ENCODE data around the gene TMEM179B. TPM values are rescaled to one million over a fixed set of nuclear protein-coding genes. Genes with fewer than 3 reads are reported as not detected.
A peak's percentile ranks its signal among the peaks of the same experiment; 100 is the strongest.
"Not testable (repeated sequence)": the region's sequence is repeated elsewhere in the genome, so short reads cannot be mapped to it uniquely, and the experiment has no call there.

TMEM179B gene
- total RNA-seq, 1 donor from 2014 or later = 28.2 TPM

DNA sequence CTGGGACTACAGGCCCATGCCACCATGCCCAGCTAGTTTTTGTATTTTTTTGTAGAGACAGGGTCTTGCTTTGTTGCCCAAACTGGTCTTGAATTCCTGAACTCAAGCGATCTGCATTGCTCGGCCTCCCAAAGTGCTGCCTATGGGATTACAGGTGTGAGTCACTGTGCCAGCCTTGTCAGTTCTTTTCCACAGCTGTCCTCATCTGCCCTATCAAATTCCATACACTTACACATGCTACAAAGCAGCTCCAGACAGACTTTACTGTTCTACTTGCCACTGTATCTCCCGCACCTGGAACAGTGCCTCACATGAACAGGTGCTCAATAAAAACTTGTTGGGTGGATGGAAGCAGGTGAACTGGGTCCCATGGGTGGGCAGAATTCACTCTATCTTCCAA is 36.5 kb downstream of the TMEM179B start:
- H3K36me3 Mint-ChIP-seq (ENCODE audit: unreplicated experiment) = no peaks in the 10 kb centered on the region

DNA sequence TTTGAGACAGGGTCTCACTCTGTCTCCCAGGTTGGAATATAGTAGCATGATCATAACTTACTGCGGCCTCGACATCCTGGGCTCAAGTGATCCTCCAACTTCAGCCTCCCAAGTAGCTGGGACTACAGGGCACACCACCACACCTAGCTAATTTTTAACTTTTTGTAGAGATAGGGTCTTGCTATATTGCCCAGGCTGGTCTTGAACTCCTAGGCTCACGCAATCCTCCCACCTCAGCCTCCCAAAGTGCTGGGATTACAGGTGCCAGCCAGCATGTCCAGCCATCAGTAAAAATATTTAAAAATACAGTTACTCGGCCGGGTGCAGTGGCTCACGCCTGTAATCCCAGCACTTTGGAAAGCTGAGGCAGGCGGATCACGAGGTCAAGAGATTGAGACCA is 40.9 kb downstream of the TMEM179B start:
- H3K27me3 Mint-ChIP-seq (ENCODE audit: unreplicated experiment); H3K4me1 Mint-ChIP-seq (ENCODE audit: low read depth, unreplicated experiment); H3K4me3 Mint-ChIP-seq (ENCODE audit: unreplicated experiment); H3K36me3 Mint-ChIP-seq (ENCODE audit: unreplicated experiment); H3K9me3 Mint-ChIP-seq (ENCODE audit: unreplicated experiment); DNase-seq; H3K27ac Mint-ChIP-seq (ENCODE audit: unreplicated experiment): not testable (repeated sequence)

More for the DNA sequence above, 36.5 kb downstream of the TMEM179B start:
- Mint-ChIP-seq H3K4me3 (ENCODE audit: unreplicated experiment) (no peak overlapping the region), H3K27me3 (ENCODE audit: unreplicated experiment) (peaks cover 2% of the 10 kb centered on the region), H3K27ac (ENCODE audit: unreplicated experiment) (no peak overlapping the region), H3K9me3 (ENCODE audit: unreplicated experiment) (no peaks in the 10 kb centered on the region), H3K4me1 (ENCODE audit: low read depth, unreplicated experiment) (no peaks in the 10 kb centered on the region)
- no peak for DNase-seq
- TF ChIP-seq, protein P1, sequence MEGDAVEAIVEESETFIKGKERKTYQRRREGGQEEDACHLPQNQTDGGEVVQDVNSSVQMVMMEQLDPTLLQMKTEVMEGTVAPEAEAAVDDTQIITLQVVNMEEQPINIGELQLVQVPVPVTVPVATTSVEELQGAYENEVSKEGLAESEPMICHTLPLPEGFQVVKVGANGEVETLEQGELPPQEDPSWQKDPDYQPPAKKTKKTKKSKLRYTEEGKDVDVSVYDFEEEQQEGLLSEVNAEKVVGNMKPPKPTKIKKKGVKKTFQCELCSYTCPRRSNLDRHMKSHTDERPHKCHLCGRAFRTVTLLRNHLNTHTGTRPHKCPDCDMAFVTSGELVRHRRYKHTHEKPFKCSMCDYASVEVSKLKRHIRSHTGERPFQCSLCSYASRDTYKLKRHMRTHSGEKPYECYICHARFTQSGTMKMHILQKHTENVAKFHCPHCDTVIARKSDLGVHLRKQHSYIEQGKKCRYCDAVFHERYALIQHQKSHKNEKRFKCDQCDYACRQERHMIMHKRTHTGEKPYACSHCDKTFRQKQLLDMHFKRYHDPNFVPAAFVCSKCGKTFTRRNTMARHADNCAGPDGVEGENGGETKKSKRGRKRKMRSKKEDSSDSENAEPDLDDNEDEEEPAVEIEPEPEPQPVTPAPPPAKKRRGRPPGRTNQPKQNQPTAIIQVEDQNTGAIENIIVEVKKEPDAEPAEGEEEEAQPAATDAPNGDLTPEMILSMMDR (IDR thresholded peaks at IDR 0.05; ENCODE audit: partially characterized antibody, unreplicated experiment) = no peak

DNA sequence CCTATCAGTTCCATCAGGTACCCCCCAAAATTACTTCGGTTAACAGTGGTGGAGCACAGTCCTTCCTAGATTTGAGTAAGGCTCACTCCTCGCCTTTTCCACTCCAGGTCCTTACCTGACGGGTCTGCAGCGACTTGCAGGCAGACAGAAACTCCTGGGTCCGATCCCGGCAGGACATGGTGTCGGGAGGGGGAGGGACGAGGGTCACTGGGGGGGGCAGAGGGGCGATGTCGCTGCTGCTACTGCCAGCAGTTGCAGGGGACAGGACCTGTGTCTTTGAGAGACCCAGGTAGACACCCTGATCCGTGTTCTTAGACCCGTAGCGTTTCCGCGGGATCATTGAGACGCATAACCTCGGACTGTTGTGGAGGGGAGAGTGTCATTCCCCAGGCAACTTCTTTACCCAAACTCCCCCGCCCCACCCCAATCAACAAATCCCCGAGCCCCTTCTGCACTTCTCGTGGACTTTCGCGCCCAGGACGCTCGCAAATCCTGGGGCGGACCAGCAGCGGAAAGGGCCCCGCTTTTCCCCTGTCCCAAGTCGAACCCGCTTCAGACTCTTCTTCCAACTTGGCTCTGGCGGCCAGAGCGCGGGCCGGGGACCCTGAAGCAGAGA is 43.8 kb downstream of the TMEM179B start:
- TF ChIP-seq, protein P1 (IDR thresholded peaks at IDR 0.05; ENCODE audit: partially characterized antibody, unreplicated experiment) = no peak
- H3K4me1 Mint-ChIP-seq (ENCODE audit: low read depth, unreplicated experiment) = no peaks in the 10 kb centered on the region
- DNase-seq = no peak
- peaks cover 7% of the 10 kb centered on the region for H3K27me3 Mint-ChIP-seq (ENCODE audit: unreplicated experiment)
- H3K27ac Mint-ChIP-seq (ENCODE audit: unreplicated experiment) = peak overlapping the region; percentile 91
- H3K36me3 Mint-ChIP-seq (ENCODE audit: unreplicated experiment) = no peaks in the 10 kb centered on the region
- H3K9me3 Mint-ChIP-seq (ENCODE audit: unreplicated experiment) = peaks cover 4% of the 10 kb centered on the region
- peak overlapping the region; percentile 94 for H3K4me3 Mint-ChIP-seq (ENCODE audit: unreplicated experiment)

DNA sequence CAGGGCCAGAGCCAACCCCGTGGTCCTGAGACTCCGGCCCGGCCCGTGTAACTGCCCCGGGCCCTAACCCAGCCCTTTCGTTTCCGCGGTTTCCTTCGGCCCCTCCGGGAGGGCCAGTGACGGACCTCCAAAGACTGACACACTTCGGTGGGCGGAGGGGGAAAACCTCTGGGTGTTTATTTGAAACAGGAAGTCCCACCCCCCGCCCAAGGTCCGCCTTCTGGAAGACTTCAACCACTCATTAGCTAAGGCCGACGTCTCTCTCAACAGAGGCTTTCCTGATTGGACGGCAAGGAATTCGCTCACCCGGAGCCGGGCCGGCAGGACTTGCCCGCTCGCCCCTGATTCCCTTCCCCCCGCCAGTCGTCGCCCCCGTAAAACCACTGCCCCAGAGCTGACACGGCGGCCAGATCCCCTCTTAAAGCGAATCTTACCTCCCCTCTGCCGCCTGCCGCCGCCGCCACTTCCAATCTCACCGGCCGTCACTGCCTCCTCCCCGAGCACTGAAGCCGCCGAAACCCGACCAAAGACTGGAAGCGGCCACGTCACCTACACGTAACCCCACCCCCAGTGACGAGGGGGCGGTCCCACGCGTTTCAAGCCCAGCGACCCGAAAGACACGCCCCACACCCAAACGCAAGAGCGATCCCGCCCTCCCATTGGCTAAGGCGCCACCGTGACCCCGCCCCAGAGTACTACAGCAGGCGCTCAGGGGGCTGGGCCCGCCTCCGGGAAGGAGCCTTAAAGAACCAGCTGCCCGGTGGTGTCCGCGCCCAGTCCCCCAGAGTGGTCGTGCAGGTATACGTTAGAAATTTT is 44.5 kb downstream of the TMEM179B start, which contains the start of gene STX5:
Gene STX5 (minus strand): TSS at position 532 of the 816 bp plus-strand sequence. CDS start 808 bp downstream, outside the sequence.
- Mint-ChIP-seq H3K36me3 (ENCODE audit: unreplicated experiment) (peaks cover 4% of the 10 kb centered on the region), H3K4me1 (ENCODE audit: low read depth, unreplicated experiment) (no peaks in the 10 kb centered on the region), H3K4me3 (ENCODE audit: unreplicated experiment) (peak within 1 kb of the TSS; percentile 94), H3K9me3 (ENCODE audit: unreplicated experiment) (peaks cover 6% of the 10 kb centered on the region), H3K27ac (ENCODE audit: unreplicated experiment) (peak within 1 kb of the TSS; percentile 91), H3K27me3 (ENCODE audit: unreplicated experiment) (peaks cover 7% of the 10 kb centered on the region)
- peak; percentile 99 for DNase-seq
- TF ChIP-seq, protein P1 (IDR thresholded peaks at IDR 0.05; ENCODE audit: partially characterized antibody, unreplicated experiment) = no peak

DNA sequence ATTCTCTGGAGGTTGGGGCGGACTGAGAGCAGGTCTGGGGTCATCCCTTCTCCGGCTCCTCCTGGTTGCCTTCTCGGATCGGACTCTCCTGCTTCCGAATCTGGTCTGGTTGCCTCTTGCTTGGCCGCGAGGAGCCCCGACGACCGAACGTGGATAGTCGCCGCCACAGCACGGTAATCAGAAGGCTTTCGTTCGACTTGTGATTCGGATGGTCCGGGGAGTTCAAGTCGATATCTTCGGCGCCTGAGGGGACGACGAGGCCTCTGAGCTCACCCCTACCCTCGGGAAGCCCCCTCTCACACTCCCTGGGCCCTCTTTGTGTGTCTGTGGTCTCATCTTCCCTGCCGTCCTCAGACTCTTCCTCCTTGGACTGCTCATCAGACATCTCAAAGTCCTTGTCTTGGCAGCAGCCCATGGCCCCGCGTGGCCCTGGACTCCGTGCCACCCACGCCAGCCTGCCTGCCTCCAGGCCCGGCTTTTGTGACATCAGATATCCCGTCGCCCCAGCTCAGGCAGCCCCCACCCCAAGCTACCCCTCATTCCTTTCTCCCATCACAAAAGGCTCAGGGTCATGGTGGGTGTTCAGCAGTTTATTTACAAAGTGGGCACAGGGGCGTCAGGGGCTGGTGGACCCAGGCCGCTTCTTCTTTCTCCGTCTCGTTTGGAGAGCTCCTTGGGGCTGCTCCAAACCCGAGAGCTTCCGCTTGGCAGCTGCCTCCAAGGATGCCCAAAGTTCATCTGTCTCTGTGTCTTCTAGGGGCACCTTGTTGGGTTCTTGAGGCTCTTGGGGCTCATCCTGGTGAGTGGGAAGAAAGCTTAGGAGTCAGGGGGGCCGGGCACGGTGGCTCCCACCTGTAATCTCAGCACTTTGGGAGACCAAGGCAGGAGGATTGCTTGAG is 45.4 kb downstream of the TMEM179B start, which contains the start of gene TEX54:
Gene TEX54 (minus strand): TSS at position 506 of the 899 bp plus-strand sequence.
- Mint-ChIP-seq H3K36me3 (ENCODE audit: unreplicated experiment) (peaks cover 4% of the 10 kb centered on the region), H3K4me1 (ENCODE audit: low read depth, unreplicated experiment) (no peaks in the 10 kb centered on the region), H3K27me3 (ENCODE audit: unreplicated experiment) (peaks cover 7% of the 10 kb centered on the region), H3K9me3 (ENCODE audit: unreplicated experiment) (peaks cover 6% of the 10 kb centered on the region), H3K4me3 (ENCODE audit: unreplicated experiment) (peak within 1 kb of the TSS; percentile 94), H3K27ac (ENCODE audit: unreplicated experiment) (peak within 1 kb of the TSS; percentile 91)
- TF ChIP-seq, protein P1 (IDR thresholded peaks at IDR 0.05; ENCODE audit: partially characterized antibody, unreplicated experiment) = no peak
- no peak for DNase-seq

Data from glutamatergic neuron (in vitro differentiated cells).